Nephron progenitor cell (in vitro differentiated cells): ENCODE results near the gene MCOLN2.
A peak's percentile ranks its signal among the peaks of the same experiment; 100 is the strongest.

Source experiments
- DNase-seq: peaks from one replicate; pipeline ENCODE4 v3.0.0; 2021
- H3K27ac Mint-ChIP-seq: 2 replicates; pipeline ENCODE4 v1.8.0; 2021; ENCODE audit warnings: mild to moderate bottlenecking, moderate library complexity, mixed read lengths
- H3K27me3 Mint-ChIP-seq: 2 replicates; pipeline ENCODE4 v1.8.0; 2021; ENCODE audit warnings: mild to moderate bottlenecking, low read depth, mixed read lengths; ENCODE audit not compliant: poor library complexity
- H3K36me3 Mint-ChIP-seq: 2 replicates; pipeline ENCODE4 v1.8.0; 2021; ENCODE audit warnings: low read depth, mixed read lengths
- H3K4me1 Mint-ChIP-seq: 2 replicates; pipeline ENCODE4 v1.8.0; 2021; ENCODE audit warnings: mixed read lengths
- H3K4me3 Mint-ChIP-seq: 2 replicates; pipeline ENCODE4 v1.8.0; 2021; ENCODE audit warnings: mild to moderate bottlenecking, moderate library complexity, mixed read lengths
- H3K9me3 Mint-ChIP-seq: 2 replicates; pipeline ENCODE4 v1.8.0; 2021; ENCODE audit warnings: mild to moderate bottlenecking, moderate library complexity, mixed read lengths
- CTCF ChIP-seq: fragments of 200-600 bp; sonication (generic); IDR thresholded peaks from 2 replicates; pipeline ENCODE4 v1.5.0; 2021; ENCODE audit warnings: antibody characterized with exemption

The MCOLN2 gene

GRCh38 chr1:84996846-84997666 lies at the start of gene MCOLN2:
MCOLN2 (minus strand) TSS chr1:84997113; CDS start chr1:84996872, 241 bp downstream.
- Mint-ChIP-seq H3K27ac (no peak within 1 kb of the TSS), H3K4me1 (peaks cover 11% of the 10 kb centered on the region), H3K36me3 (no peaks in the 10 kb centered on the region), H3K27me3 (peaks cover 96% of the 10 kb centered on the region), H3K9me3 (peaks cover 20% of the 10 kb centered on the region), H3K4me3 (peak within 1 kb of the TSS; percentile 83)
- no peak for TF ChIP-seq CTCF
- DNase-seq: peak; percentile 73

GRCh38 chr1:85042413-85042812 lies 45.5 kb upstream of the MCOLN2 start:
- no peak for TF ChIP-seq CTCF
- no peak overlapping the region for H3K4me3 Mint-ChIP-seq
- H3K27ac Mint-ChIP-seq: no peak overlapping the region

GRCh38 chr1:85041793-85042192 lies 44.9 kb upstream of the MCOLN2 start:
- no peak overlapping the region for H3K4me3 Mint-ChIP-seq
- H3K4me1 Mint-ChIP-seq: no peaks in the 10 kb centered on the region
- no peaks in the 10 kb centered on the region for H3K9me3 Mint-ChIP-seq
- no peaks in the 10 kb centered on the region for H3K36me3 Mint-ChIP-seq
- no peak for TF ChIP-seq CTCF
- H3K27me3 Mint-ChIP-seq: peaks cover 53% of the 10 kb centered on the region
- no peak for DNase-seq
- H3K27ac Mint-ChIP-seq: no peak overlapping the region

More at GRCh38 chr1:85042413-85042812, 45.5 kb upstream of the MCOLN2 start:
- H3K4me1 Mint-ChIP-seq: peaks cover 4% of the 10 kb centered on the region
- no peaks in the 10 kb centered on the region for H3K9me3 Mint-ChIP-seq
- DNase-seq: no peak
- H3K36me3 Mint-ChIP-seq: no peaks in the 10 kb centered on the region
- H3K27me3 Mint-ChIP-seq: peaks cover 59% of the 10 kb centered on the region

- Mint-ChIP-seq H3K36me3 (no peaks in the 10 kb centered on the region), H3K27me3 (peaks cover 14% of the 10 kb centered on the region), H3K4me1 (no peaks in the 10 kb centered on the region), H3K4me3 (no peak overlapping the region), H3K9me3 (no peaks in the 10 kb centered on the region), H3K27ac (no peak overlapping the region)
- TF ChIP-seq CTCF: no peak
- no peak for DNase-seq
These were observed 36.3 kb upstream of the MCOLN2 start for GRCh38 chr1:85033221-85033620.

- no peak for DNase-seq
- no peaks in the 10 kb centered on the region for H3K9me3 Mint-ChIP-seq
- H3K27ac Mint-ChIP-seq: no peak overlapping the region
- peaks cover 5% of the 10 kb centered on the region for H3K27me3 Mint-ChIP-seq
- TF ChIP-seq CTCF: no peak
- peaks cover 8% of the 10 kb centered on the region for H3K4me1 Mint-ChIP-seq
- H3K4me3 Mint-ChIP-seq: no peak overlapping the region
- no peaks in the 10 kb centered on the region for H3K36me3 Mint-ChIP-seq
These were observed 33.6 kb upstream of the MCOLN2 start for GRCh38 chr1:85030536-85030935.

- TF ChIP-seq CTCF: no peak
- no peak overlapping the region for H3K27ac Mint-ChIP-seq
- no peak overlapping the region for H3K4me3 Mint-ChIP-seq
- no peaks in the 10 kb centered on the region for H3K9me3 Mint-ChIP-seq
- peaks cover 8% of the 10 kb centered on the region for H3K4me1 Mint-ChIP-seq
- peaks cover 5% of the 10 kb centered on the region for H3K27me3 Mint-ChIP-seq
- H3K36me3 Mint-ChIP-seq: no peaks in the 10 kb centered on the region
- no peak for DNase-seq
These were observed 31.2 kb upstream of the MCOLN2 start for GRCh38 chr1:85028151-85028550.
